ENCODE data around the gene RALGPS1.

DNA sequence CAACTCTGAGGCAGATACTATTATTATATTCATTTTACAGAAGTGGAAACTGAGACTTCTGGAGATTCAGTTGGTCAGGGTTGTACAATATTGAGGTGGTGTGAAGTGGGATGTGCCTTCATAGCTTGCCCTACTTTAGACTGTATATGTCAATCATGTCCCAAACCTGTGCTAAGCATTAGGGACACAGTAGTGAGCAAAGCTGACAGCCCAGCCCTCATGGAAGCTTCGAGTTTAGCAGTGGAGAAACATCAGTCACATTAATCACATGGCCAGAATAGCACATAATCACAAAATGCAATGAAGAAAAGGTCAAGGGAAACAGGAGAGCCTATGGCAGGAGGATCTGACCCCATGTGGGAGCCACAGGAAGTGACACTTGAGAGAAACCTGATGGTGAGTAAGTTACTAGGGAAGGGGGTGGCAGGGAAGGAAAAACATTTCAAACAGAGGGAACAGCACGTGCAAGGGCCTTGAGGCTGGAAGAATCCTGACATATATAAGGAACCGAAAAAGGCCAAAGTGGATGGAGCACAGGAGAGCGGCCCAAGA, 20.5 kb upstream of the RALGPS1 start:
- no peak for TF ChIP-seq CTCF (IDR thresholded peaks at IDR 0.05; ENCODE audit: low read depth, low read length)
- no peak for TF ChIP-seq MAX (IDR thresholded peaks at IDR 0.05; ENCODE audit: low read depth, low read length)
